ENCODE measurements around the gene GRIN3A.

Gene GRIN3A

GRCh38 chr9:101626295-101626694 is 112.2 kb downstream of the GRIN3A start:
- TF ChIP-seq, protein P1, sequence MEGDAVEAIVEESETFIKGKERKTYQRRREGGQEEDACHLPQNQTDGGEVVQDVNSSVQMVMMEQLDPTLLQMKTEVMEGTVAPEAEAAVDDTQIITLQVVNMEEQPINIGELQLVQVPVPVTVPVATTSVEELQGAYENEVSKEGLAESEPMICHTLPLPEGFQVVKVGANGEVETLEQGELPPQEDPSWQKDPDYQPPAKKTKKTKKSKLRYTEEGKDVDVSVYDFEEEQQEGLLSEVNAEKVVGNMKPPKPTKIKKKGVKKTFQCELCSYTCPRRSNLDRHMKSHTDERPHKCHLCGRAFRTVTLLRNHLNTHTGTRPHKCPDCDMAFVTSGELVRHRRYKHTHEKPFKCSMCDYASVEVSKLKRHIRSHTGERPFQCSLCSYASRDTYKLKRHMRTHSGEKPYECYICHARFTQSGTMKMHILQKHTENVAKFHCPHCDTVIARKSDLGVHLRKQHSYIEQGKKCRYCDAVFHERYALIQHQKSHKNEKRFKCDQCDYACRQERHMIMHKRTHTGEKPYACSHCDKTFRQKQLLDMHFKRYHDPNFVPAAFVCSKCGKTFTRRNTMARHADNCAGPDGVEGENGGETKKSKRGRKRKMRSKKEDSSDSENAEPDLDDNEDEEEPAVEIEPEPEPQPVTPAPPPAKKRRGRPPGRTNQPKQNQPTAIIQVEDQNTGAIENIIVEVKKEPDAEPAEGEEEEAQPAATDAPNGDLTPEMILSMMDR (conservative IDR thresholded peaks at IDR 0.05; ENCODE audit: low read length): no peak
- no peak for TF ChIP-seq EZH2phosphoT487 (IDR thresholded peaks at IDR 0.05; ENCODE audit: borderline replicate concordance)
- no peak overlapping the region for H3K4me3 ChIP-seq (ENCODE audit: low read length, poor library complexity, severe bottlenecking)
- H3K4me2 ChIP-seq (ENCODE audit: low read depth, low read length, poor library complexity, severe bottlenecking): peak overlapping the region; percentile 48
- H3K4me1 ChIP-seq (ENCODE audit: insufficient read depth, low read length, poor library complexity, severe bottlenecking): peaks cover 18% of the 10 kb centered on the region
- no peak overlapping the region for H3K9ac ChIP-seq (ENCODE audit: low read depth, low read length, poor library complexity, severe bottlenecking)
- no peaks in the 10 kb centered on the region for H3K79me2 ChIP-seq (ENCODE audit: insufficient read depth, low read length)
- H3K9me2 ChIP-seq (replicated peaks; ENCODE audit: low read depth, low read length): no peaks in the 10 kb centered on the region
- H3K9me3 ChIP-seq (ENCODE audit: insufficient read depth, low read depth, low read length): no peaks in the 10 kb centered on the region
- H3K36me3 ChIP-seq (ENCODE audit: insufficient read depth, low read length): no peaks in the 10 kb centered on the region
- no peaks in the 10 kb centered on the region for H3K27me3 ChIP-seq (ENCODE audit: insufficient read depth, low read length, poor library complexity, severe bottlenecking)
- no peaks in the 10 kb centered on the region for H3F3A ChIP-seq (ENCODE audit: low read depth)
- H4K20me1 ChIP-seq (ENCODE audit: insufficient read depth, low read length, poor library complexity, severe bottlenecking): no peaks in the 10 kb centered on the region
- H2AFZ ChIP-seq (ENCODE audit: low read length): no peak overlapping the region

- no peak overlapping the region for H3K4me3 ChIP-seq (ENCODE audit: low read length, poor library complexity, severe bottlenecking)
Measured at GRCh38 chr9:101625876-101626275, 112.6 kb downstream of the GRIN3A start.

GRCh38 chr9:101620452-101620851 is 118.0 kb downstream of the GRIN3A start:
- H3K9me2 ChIP-seq (replicated peaks; ENCODE audit: low read depth, low read length): no peaks in the 10 kb centered on the region
- no peaks in the 10 kb centered on the region for H3K9me3 ChIP-seq (ENCODE audit: insufficient read depth, low read depth, low read length)
- no peaks in the 10 kb centered on the region for H4K20me1 ChIP-seq (ENCODE audit: insufficient read depth, low read length, poor library complexity, severe bottlenecking)
- no peaks in the 10 kb centered on the region for H3K79me2 ChIP-seq (ENCODE audit: insufficient read depth, low read length)
- peaks cover 1% of the 10 kb centered on the region for H3K4me1 ChIP-seq (ENCODE audit: insufficient read depth, low read length, poor library complexity, severe bottlenecking)
- H2AFZ ChIP-seq (ENCODE audit: low read length): no peak overlapping the region
- no peaks in the 10 kb centered on the region for H3K36me3 ChIP-seq (ENCODE audit: insufficient read depth, low read length)
- no peaks in the 10 kb centered on the region for H3F3A ChIP-seq (ENCODE audit: low read depth)
- TF ChIP-seq, protein P1 (conservative IDR thresholded peaks at IDR 0.05; ENCODE audit: low read length): no peak
- no peak for TF ChIP-seq EZH2phosphoT487 (IDR thresholded peaks at IDR 0.05; ENCODE audit: borderline replicate concordance)
- H3K9ac ChIP-seq (ENCODE audit: low read depth, low read length, poor library complexity, severe bottlenecking): no peak overlapping the region
- no peak overlapping the region for H3K4me3 ChIP-seq (ENCODE audit: low read length, poor library complexity, severe bottlenecking)
- no peaks in the 10 kb centered on the region for H3K27me3 ChIP-seq (ENCODE audit: insufficient read depth, low read length, poor library complexity, severe bottlenecking)
- no peak overlapping the region for H3K4me2 ChIP-seq (ENCODE audit: low read depth, low read length, poor library complexity, severe bottlenecking)

More at GRCh38 chr9:101625876-101626275, 112.6 kb downstream of the GRIN3A start:
- H3K9me2 ChIP-seq (replicated peaks; ENCODE audit: low read depth, low read length): no peaks in the 10 kb centered on the region
- H3F3A ChIP-seq (ENCODE audit: low read depth): no peaks in the 10 kb centered on the region
- H3K79me2 ChIP-seq (ENCODE audit: insufficient read depth, low read length): no peaks in the 10 kb centered on the region
- H3K9ac ChIP-seq (ENCODE audit: low read depth, low read length, poor library complexity, severe bottlenecking): no peak overlapping the region
- peak overlapping the region; percentile 48 for H3K4me2 ChIP-seq (ENCODE audit: low read depth, low read length, poor library complexity, severe bottlenecking)
- TF ChIP-seq EZH2phosphoT487 (IDR thresholded peaks at IDR 0.05; ENCODE audit: borderline replicate concordance): no peak
- TF ChIP-seq, protein P1 (conservative IDR thresholded peaks at IDR 0.05; ENCODE audit: low read length): no peak
- no peaks in the 10 kb centered on the region for H3K27me3 ChIP-seq (ENCODE audit: insufficient read depth, low read length, poor library complexity, severe bottlenecking)
- H3K36me3 ChIP-seq (ENCODE audit: insufficient read depth, low read length): no peaks in the 10 kb centered on the region
- no peak overlapping the region for H2AFZ ChIP-seq (ENCODE audit: low read length)
- H3K9me3 ChIP-seq (ENCODE audit: insufficient read depth, low read depth, low read length): no peaks in the 10 kb centered on the region
- H4K20me1 ChIP-seq (ENCODE audit: insufficient read depth, low read length, poor library complexity, severe bottlenecking): no peaks in the 10 kb centered on the region
- H3K4me1 ChIP-seq (ENCODE audit: insufficient read depth, low read length, poor library complexity, severe bottlenecking): peaks cover 18% of the 10 kb centered on the region

Measured in Loucy (cell line).